ENCODE results near the gene MCTP1. TPM values are rescaled to one million over a fixed set of nuclear protein-coding genes. Genes with fewer than 3 reads are reported as not detected.

The MCTP1 gene
- total RNA-seq, 1 experiment from 2014 or later: 2.5 TPM

DNA sequence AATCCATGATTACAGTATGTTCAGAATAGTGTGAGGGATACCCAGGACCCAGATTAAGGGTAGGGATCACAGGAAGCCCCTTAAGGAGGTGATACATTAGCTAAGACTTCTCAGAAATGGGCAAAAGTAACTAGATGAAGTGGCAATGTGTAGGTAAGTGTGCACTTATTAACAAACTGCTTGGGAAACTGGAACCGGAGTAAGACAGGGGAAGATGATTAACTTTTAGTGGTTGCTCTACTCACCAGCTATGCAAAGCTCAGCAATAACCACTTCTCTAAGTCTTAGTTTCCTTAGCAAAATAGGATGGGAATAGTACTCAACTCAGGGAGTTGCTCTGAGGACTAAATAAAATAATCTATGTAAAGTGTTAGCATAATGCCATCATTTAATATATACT, 182.2 kb downstream of the MCTP1 start:
- Mint-ChIP-seq H3K36me3 (ENCODE audit: insufficient read depth in 1 of 3, low read depth in 3 of 3) (no peaks in the 10 kb centered on the region), H3K4me1 (no peaks in the 10 kb centered on the region), H3K27ac (no peak overlapping the region), H3K4me3 (no peak overlapping the region), H3K9me3 (no peaks in the 10 kb centered on the region), H3K27me3 (ENCODE audit: low read depth) (no peaks in the 10 kb centered on the region; the same call in 1 of the 2 replicates)
- Histone ChIP-seq H4K8ac (replicated peaks; ENCODE audit: insufficient read length, low read depth, low read length) (no peak overlapping the region), H3K4me1 (ENCODE audit: insufficient read depth, low read length) (no peaks in the 10 kb centered on the region; the same call in 1 of the 2 replicates), H3T11ph (ENCODE audit: low read length) (no peak overlapping the region), H3K4ac (ENCODE audit: low read depth, low read length) (no peak overlapping the region), H3K18ac (ENCODE audit: insufficient read length, low read depth, low read length) (no peak overlapping the region), H2BK5ac (ENCODE audit: insufficient read length, low read length) (no peak overlapping the region), H2BK20ac (ENCODE audit: low read depth, low read length, poor library complexity, severe bottlenecking) (no peak overlapping the region), H4K91ac (ENCODE audit: insufficient read length, low read depth, low read length) (no peak overlapping the region), H3K27me3 (ENCODE audit: insufficient read depth, low read length) (no peaks in the 10 kb centered on the region), H3K56ac (ENCODE audit: insufficient read length, low read depth, low read length) (no peak overlapping the region), H3K79me1 (ENCODE audit: insufficient read depth, low read depth, low read length, poor library complexity, severe bottlenecking) (no peaks in the 10 kb centered on the region), H4K20me1 (ENCODE audit: control insufficient read depth, insufficient read depth, insufficient read length) (no peaks in the 10 kb centered on the region), H2AK5ac (ENCODE audit: insufficient read length, low read length) (no peak overlapping the region), H2AFZ (ENCODE audit: low read length) (no peak overlapping the region), H3K23ac (ENCODE audit: insufficient read length, low read depth, low read length) (no peak overlapping the region), H2BK15ac (ENCODE audit: low read depth, low read length) (no peak overlapping the region), H3K23me2 (ENCODE audit: insufficient read length, low read depth, low read length, poor library complexity, severe bottlenecking) (no peaks in the 10 kb centered on the region), H3K14ac (ENCODE audit: insufficient read depth, low read length) (no peak overlapping the region), H3K9ac (ENCODE audit: extremely low read depth, insufficient read length, low read length) (no peak overlapping the region), H4K5ac (ENCODE audit: insufficient read length, low read depth, low read length) (no peak overlapping the region), H3K79me2 (ENCODE audit: insufficient read depth, low read length) (no peaks in the 10 kb centered on the region), H3K9me3 (ENCODE audit: control insufficient read depth, low read depth, low read length) (no peaks in the 10 kb centered on the region), H2BK120ac (ENCODE audit: low read depth, low read length, poor library complexity, severe bottlenecking) (no peak overlapping the region), H3K4me2 (ENCODE audit: insufficient read depth, insufficient read length, low read length) (no peak overlapping the region), H3K27ac (ENCODE audit: insufficient read length, low read depth, low read length) (no peak overlapping the region), H2BK12ac (ENCODE audit: insufficient read length, low read depth, low read length) (no peak overlapping the region)
- no peak for DNase-seq
- TF ChIP-seq, protein P1, sequence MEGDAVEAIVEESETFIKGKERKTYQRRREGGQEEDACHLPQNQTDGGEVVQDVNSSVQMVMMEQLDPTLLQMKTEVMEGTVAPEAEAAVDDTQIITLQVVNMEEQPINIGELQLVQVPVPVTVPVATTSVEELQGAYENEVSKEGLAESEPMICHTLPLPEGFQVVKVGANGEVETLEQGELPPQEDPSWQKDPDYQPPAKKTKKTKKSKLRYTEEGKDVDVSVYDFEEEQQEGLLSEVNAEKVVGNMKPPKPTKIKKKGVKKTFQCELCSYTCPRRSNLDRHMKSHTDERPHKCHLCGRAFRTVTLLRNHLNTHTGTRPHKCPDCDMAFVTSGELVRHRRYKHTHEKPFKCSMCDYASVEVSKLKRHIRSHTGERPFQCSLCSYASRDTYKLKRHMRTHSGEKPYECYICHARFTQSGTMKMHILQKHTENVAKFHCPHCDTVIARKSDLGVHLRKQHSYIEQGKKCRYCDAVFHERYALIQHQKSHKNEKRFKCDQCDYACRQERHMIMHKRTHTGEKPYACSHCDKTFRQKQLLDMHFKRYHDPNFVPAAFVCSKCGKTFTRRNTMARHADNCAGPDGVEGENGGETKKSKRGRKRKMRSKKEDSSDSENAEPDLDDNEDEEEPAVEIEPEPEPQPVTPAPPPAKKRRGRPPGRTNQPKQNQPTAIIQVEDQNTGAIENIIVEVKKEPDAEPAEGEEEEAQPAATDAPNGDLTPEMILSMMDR (conservative IDR thresholded peaks at IDR 0.05): no peak
- no CpG with 5 or more reads among the region's 1 CpG for WGBS (ENCODE audit: extremely low coverage, insufficient read length, low lambda C conversion rate)

Data from H9 (cell line).